ENCODE results near the gene UPF1. TPM values are rescaled to one million over a fixed set of nuclear protein-coding genes. Genes with fewer than 3 reads are reported as not detected.

Gene UPF1
- polyA plus RNA-seq, 1 of the 3 experiments (the other 2 are of a cell fraction) = 33.3 TPM

GRCh38 chr19:18896421-18896841 is 64.7 kb downstream of the UPF1 start:
- CTCF ChIA-PET = interaction anchor here (0.9 to 6.3 kb wide), 9 partner anchors 8 to 307 kb away, joined by 3 to 76 read pairs (median 18); partner anchors contain the start of genes COPE, DDX49 and REX1BD
- Histone ChIP-seq H3K4me2 (peak overlapping the region; percentile 28; the same call in 1 of the 2 replicates), H3F3A (replicated peaks; ENCODE audit: insufficient read depth) (peaks cover 9% of the 10 kb centered on the region), H3K9ac (no peak overlapping the region), H3K27ac (ENCODE audit: low read depth in 2 of 2, low read length in 1 of 2) (no peak overlapping the region), H3K9me2 (no peaks in the 10 kb centered on the region), H3K27me3 (ENCODE audit: insufficient read depth) (no peaks in the 10 kb centered on the region), H3K79me2 (ENCODE audit: insufficient read depth) (no peaks in the 10 kb centered on the region), H3K9me3 (no peaks in the 10 kb centered on the region), H3K4me1 (ENCODE audit: control insufficient read depth in 1 of 2, insufficient read depth in 2 of 2, low read depth in 1 of 2, low read length in 1 of 2) (peaks cover 0 to 24% of the 10 kb centered on the region in 2 experiments; a peak in 1 of 4 replicates), H3K36me3 (replicated peaks in 1 of 2; ENCODE audit: control insufficient read depth in 1 of 2, insufficient read depth in 2 of 2, low read length in 1 of 2) (peaks cover 0 to 20% of the 10 kb centered on the region in 2 experiments), H4K20me1 (ENCODE audit: insufficient read depth) (no peaks in the 10 kb centered on the region), H3K4me3 (ENCODE audit: low read depth in 2 of 2, low read length in 1 of 2) (peak overlapping the region in 1 of 2 experiments; percentile 61; a peak in 1 of 4 replicates), H2AFZ (ENCODE audit: low read depth) (no peak overlapping the region)
- 56% methylated on average over 22 of the region's 33 CpGs for WGBS (ENCODE audit: low lambda C conversion rate)
- POLR2A ChIA-PET = interaction anchor here (0.5 to 1.5 kb wide), 2 partner anchors 23 to 25 kb away, joined by 8 to 9 read pairs; partner anchors contain the start of genes COPE and DDX49
- peak; percentile 62 for DNase-seq
- no peak for TF ChIP-seq IRF3 (IDR thresholded peaks at IDR 0.05; ENCODE audit: low read depth, low read length)
- TF ChIP-seq JUND (IDR thresholded peaks at IDR 0.05) = no peak
- TF ChIP-seq NFIC (IDR thresholded peaks at IDR 0.05; ENCODE audit: borderline replicate concordance) = no peak
- TF ChIP-seq ZBTB33 (IDR thresholded peaks at IDR 0.05; ENCODE audit: borderline replicate concordance, low read depth) = no peak
- no peak for TF ChIP-seq RAD21 (IDR thresholded peaks at IDR 0.05; ENCODE audit: low read length)
- TF ChIP-seq REST (IDR thresholded peaks at IDR 0.05; ENCODE audit: low read depth, low read length) = no peak
- TF ChIP-seq RCOR1 (IDR thresholded peaks at IDR 0.05; ENCODE audit: low read length) = no peak
- TF ChIP-seq ELF1 (IDR thresholded peaks at IDR 0.05) = no peak
- no peak for TF ChIP-seq RXRA (IDR thresholded peaks at IDR 0.05; ENCODE audit: borderline replicate concordance, low read depth)
- no peak for TF ChIP-seq MEF2A (IDR thresholded peaks at IDR 0.05; ENCODE audit: borderline replicate concordance, low read depth)
- TF ChIP-seq GABPA (IDR thresholded peaks at IDR 0.05; ENCODE audit: low read depth) = no peak
- no peak for TF ChIP-seq CTCF (IDR thresholded peaks at IDR 0.05)
- no peak for TF ChIP-seq CHD2 (IDR thresholded peaks at IDR 0.05; ENCODE audit: low read length, partially characterized antibody)
- no peak for TF ChIP-seq YY1 (IDR thresholded peaks at IDR 0.05; ENCODE audit: low read depth)
- no peak for TF ChIP-seq POLR2AphosphoS5 (IDR thresholded peaks at IDR 0.05; ENCODE audit: low read depth, low read length)
- TF ChIP-seq PBX3 (IDR thresholded peaks at IDR 0.05) = no peak

Measured in SK-N-SH (cell line).